ENCODE measurements around the gene MEOX1. TPM values are rescaled to one million over a fixed set of nuclear protein-coding genes. Genes with fewer than 3 reads are reported as not detected.

The MEOX1 gene
- total RNA-seq, 1 experiment from 2014 or later: 44.6 TPM

DNA sequence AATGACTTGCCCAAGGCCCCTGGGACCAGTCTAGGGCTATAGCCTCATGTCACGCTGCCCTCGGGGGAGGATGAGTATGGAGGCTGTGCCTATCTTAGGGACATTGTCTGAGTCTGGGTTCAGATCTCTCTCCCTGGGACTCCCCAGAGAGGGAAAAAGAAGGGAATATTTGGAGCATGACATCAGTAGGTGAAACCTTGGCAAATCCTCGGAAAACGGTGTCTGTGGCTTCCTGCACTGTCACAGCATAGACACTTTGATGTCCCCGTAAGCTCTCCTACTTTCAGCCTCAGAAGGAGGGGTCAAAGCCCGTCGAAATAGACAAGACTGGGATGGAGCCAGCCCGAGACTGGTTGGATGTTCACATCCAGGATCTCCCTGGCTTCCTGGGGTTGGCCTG is 11.3 kb downstream of the MEOX1 start:
- no peak overlapping the region for H3K4me3 ChIP-seq
- no peaks in the 10 kb centered on the region for H3K9me3 ChIP-seq (replicated peaks)
- no peaks in the 10 kb centered on the region for H3K4me1 ChIP-seq
- DNase-seq: no peak
- no peaks in the 10 kb centered on the region for H3K36me3 ChIP-seq
- H3K27me3 ChIP-seq: no peaks in the 10 kb centered on the region
- no peak overlapping the region for H3K27ac ChIP-seq

DNA sequence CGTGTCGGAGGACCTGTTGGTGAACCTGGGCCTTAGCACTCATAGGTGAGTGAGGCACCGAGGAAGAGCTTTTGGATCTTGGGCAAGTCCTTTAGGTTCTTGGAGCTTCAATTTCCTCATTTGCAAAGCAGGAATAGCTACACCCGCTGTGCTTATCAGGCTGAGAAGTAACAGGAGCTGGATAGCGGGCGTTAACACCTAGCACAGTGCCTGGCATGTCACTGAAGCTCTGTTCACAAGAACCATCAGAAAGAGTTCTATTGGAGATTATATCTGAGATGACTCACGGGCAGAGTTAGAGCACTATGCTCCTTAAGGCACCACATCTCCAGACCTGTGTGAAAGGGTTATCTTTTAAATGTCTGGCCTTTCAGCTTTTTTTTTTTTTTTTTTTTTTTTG is 12.8 kb downstream of the MEOX1 start:
- H3K36me3 ChIP-seq: no peaks in the 10 kb centered on the region
- DNase-seq: no peak
- no peaks in the 10 kb centered on the region for H3K27me3 ChIP-seq
- no peak overlapping the region for H3K27ac ChIP-seq
- no peaks in the 10 kb centered on the region for H3K4me1 ChIP-seq
- no peak overlapping the region for H3K4me3 ChIP-seq
- H3K9me3 ChIP-seq (replicated peaks): no peaks in the 10 kb centered on the region

DNA sequence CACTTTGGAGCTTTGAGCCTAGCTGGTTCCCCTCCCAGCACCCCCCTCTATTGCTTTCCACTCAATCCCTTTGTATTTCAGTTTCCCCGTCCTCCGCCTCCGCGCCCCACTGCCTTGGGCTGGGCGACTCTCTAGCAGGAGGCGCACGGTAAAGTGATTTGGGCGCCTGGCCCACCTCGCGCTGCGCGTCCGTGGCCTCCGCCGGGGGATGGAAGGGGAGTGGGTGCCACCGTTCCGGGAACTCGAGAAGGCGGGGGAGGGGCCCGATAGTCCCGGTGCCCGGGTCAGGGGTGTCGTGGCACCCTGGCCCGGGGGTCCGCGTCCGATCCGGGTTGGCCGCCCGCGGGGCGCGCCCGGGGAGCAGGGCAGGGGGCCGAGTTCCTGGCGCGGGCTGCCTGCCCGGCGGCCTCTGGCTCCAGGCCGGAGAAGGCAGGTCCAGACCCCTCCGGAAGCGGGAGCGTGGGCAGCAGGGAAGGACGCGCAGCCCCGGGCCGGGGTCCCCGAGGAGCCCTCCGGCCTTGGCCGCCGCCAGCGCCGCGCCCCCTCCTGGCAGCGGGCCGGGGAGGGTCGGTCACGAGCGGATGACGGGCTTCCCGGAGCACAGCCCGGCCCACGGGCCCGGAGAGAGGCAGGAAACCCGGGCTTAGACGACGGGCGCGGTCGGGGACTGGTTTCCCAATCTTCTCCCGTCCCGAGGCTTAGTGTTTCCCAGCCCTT is 15.8 kb downstream of the MEOX1 start:
- no peak overlapping the region for H3K4me3 ChIP-seq
- H3K27ac ChIP-seq: no peak overlapping the region
- H3K27me3 ChIP-seq: no peaks in the 10 kb centered on the region
- no peaks in the 10 kb centered on the region for H3K4me1 ChIP-seq
- no peak for DNase-seq
- H3K9me3 ChIP-seq (replicated peaks): no peaks in the 10 kb centered on the region
- no peaks in the 10 kb centered on the region for H3K36me3 ChIP-seq

DNA sequence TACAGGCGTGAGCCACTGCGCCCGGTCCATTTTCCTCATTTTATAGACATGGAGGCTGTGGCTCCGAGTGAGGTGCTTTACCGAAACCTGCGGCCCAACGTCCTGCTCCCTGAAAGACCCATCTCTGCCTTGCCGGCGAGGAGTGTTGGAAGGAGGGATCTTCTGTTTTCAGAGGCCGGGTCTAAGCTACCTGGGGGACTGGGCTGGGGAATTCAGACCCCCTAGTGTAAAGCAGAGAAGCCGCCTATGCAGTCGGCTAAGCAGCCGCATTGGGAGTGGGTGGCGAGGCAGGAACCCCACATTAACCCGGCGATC is 16.3 kb downstream of the MEOX1 start:
- H3K4me3 ChIP-seq: no peak overlapping the region

DNA sequence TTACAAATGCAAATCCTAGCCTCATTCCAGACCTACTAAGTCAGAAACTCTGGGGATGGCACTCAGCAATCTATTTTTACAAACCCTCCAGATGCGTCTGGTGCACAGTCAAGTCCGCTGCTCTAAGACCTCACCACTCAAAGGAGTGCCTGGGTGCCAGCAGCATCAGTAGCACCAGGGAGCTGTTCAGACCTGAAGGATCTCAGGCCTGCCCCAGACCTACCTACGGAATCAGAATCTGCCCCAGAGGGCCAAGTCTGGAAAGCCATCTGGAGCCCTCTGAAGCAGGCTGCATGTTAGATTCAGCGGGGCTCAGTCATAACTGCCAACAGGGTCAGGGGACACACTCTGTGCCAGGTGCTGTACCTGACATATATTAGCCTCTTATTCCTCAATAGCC is 17.6 kb downstream of the MEOX1 start:
- no peak overlapping the region for H3K4me3 ChIP-seq
- no peaks in the 10 kb centered on the region for H3K9me3 ChIP-seq (replicated peaks)
- H3K27me3 ChIP-seq: no peaks in the 10 kb centered on the region
- DNase-seq: no peak
- no peak overlapping the region for H3K27ac ChIP-seq
- no peaks in the 10 kb centered on the region for H3K36me3 ChIP-seq
- H3K4me1 ChIP-seq: no peaks in the 10 kb centered on the region

More for the DNA sequence above, 16.3 kb downstream of the MEOX1 start:
- Histone ChIP-seq H3K27me3 (no peaks in the 10 kb centered on the region), H3K4me1 (no peaks in the 10 kb centered on the region), H3K27ac (no peak overlapping the region), H3K9me3 (replicated peaks) (no peaks in the 10 kb centered on the region), H3K36me3 (no peaks in the 10 kb centered on the region)
- no peak for DNase-seq

DNA sequence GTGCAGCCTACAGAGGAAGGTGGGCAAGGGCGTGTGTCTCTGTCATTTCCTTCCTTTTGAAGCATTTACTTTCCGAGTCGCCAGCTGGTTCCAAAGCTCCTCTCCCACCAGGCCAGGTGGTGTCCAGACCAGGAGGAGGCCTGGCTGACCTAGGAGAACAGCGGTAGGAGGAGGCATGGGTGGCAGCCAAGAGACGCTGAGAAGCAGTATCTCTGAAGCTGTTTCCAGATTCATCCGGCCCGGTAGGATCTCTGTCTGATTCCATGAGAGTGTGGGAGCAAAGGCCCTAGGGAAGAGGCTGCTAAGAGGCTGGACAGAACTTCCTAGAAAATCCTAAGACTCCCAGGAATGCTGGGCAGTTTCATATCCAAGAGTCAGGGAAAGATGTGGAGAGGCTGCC is 20.3 kb downstream of the MEOX1 start:
- H3K4me3 ChIP-seq: no peak overlapping the region
- no peaks in the 10 kb centered on the region for H3K36me3 ChIP-seq
- no peaks in the 10 kb centered on the region for H3K27me3 ChIP-seq
- DNase-seq: no peak
- H3K27ac ChIP-seq: no peak overlapping the region
- H3K4me1 ChIP-seq: peaks cover 23% of the 10 kb centered on the region
- H3K9me3 ChIP-seq (replicated peaks): no peaks in the 10 kb centered on the region

DNA sequence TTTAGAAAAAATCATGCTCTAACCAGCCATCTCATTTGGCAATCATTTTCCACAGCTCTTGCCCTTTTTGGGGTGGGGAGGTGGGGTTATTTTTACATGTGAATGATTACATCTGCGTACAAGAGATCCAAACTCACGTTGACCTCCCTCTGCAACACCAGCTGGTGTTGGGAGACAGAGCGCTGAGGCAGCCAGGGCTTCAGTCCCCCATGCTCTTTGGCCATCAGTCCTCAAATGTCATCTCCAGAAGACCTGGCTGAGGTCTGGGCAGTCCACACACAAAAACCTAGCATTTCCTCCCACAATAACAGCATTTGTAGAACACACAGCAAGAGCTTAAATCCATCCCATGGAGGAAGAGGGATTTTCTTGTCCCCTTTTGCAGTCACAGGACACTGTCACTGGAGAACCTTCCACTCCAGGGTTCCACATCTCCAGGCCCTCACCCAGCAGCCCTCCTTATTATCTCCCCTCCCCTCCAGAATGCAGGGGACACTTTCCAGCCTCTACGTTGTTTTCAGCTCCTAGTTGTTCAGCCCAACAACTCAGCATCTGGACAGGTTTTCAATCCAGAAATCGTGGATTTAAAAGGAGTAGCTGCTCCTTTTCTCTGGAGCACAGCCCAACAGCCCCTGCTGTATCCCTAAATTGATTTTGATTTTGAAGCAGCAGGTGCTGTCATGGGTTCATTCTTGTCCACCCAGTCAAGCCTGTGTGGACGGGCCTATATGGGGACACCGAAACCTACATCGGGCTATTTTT is 21.1 kb downstream of the MEOX1 start:
- Histone ChIP-seq H3K9me3 (replicated peaks) (no peaks in the 10 kb centered on the region), H3K4me1 (peaks cover 30% of the 10 kb centered on the region), H3K27ac (no peak overlapping the region), H3K4me3 (no peak overlapping the region), H3K27me3 (no peaks in the 10 kb centered on the region), H3K36me3 (no peaks in the 10 kb centered on the region)
- no peak for DNase-seq

DNA sequence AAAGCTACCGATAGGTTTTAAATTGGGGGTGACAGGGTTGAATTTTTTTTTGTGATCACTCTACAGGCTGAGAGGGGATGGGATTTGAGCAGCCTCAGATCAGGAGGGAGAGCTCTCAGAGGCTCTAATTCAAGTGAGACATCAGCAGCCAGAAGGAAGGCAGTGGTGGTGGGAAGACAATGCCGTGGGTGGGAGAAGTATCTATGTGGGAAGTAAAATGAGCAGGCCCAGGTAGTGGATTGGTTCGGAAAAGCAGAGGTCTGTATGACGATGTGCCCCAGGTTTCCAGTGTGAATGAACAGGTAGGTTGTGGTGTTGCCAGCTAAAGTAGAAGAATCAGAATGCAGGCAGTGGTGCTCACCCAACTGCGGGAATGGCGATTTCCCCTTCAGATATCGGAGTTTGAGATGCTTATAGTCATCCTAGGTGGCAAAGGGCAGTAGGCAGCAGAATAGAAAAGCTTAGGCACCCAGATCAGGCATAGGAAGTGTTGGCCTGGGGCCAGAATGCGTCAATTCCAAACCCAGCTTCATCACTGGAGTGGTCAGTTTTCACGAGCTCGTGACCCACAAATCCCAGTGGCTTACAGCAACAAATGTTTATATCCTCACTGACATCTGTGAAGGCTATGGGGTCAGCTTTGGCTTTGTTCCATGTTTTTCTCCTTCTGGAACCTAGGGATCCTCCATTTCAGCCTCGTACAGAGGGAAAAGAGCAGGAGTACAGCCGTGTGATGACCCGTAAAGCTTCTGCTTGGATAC is 24.0 kb downstream of the MEOX1 start:
- H3K9me3 ChIP-seq (replicated peaks): no peaks in the 10 kb centered on the region
- no peaks in the 10 kb centered on the region for H3K27me3 ChIP-seq
- no peak overlapping the region for H3K27ac ChIP-seq
- H3K4me1 ChIP-seq: peaks cover 33% of the 10 kb centered on the region
- peak; percentile 64 to 81 for DNase-seq
- no peaks in the 10 kb centered on the region for H3K36me3 ChIP-seq
- no peak overlapping the region for H3K4me3 ChIP-seq

DNA sequence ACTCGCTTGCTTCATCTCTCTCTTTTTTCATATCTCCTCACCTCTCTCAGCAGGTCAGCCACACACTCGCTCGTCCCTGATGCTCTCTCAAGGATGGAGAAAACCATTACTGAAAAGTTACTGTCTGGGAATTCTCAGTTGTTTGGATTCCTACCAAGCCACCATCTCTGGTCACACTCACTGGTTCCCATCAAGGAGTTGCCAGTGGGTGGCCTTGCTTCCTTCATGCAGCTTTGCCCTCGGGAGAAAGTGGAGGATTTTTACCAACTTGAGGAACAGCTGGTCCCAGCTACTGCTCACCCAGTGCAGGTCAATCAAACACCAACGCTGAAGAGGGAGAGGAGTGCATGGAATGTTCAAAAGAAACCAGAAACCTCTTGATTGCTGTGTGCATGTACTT is 25.3 kb downstream of the MEOX1 start:
- Histone ChIP-seq H3K9me3 (replicated peaks) (no peaks in the 10 kb centered on the region), H3K27ac (no peak overlapping the region), H3K27me3 (no peaks in the 10 kb centered on the region), H3K4me1 (peaks cover 45% of the 10 kb centered on the region), H3K36me3 (no peaks in the 10 kb centered on the region), H3K4me3 (no peak overlapping the region)
- DNase-seq: peak; percentile 81 to 89

DNA sequence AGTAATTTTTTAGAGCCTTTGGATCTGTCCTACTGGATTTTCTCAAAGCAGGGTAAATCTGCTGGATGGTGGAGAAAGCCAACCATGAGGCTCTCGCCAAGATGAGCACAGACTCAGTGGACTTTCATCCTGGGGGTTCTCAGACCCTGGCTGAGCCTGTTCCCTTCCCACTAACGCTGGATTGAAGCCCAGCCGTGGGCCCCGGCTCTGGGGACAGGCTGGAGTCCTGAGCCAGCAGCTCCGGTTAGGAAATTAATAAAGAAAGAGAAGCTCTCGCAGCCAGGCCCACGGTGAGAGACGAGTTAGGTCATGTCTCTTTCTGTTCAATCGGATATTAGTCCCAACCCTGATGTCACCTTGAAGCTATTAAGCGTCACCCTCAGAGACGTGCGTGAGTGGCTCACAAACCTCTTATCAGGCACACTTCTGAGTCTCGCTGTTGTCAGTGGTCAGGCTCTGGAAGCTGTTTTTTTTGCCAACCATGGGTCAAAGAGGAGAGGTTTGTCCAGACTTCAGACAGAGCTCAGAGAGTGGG is 27.1 kb downstream of the MEOX1 start:
- H3K4me3 ChIP-seq: no peak overlapping the region
- H3K27me3 ChIP-seq: no peaks in the 10 kb centered on the region
- peaks cover 46% of the 10 kb centered on the region for H3K4me1 ChIP-seq
- no peaks in the 10 kb centered on the region for H3K36me3 ChIP-seq
- H3K9me3 ChIP-seq (replicated peaks): no peaks in the 10 kb centered on the region
- H3K27ac ChIP-seq: no peak overlapping the region
- DNase-seq: no peak

DNA sequence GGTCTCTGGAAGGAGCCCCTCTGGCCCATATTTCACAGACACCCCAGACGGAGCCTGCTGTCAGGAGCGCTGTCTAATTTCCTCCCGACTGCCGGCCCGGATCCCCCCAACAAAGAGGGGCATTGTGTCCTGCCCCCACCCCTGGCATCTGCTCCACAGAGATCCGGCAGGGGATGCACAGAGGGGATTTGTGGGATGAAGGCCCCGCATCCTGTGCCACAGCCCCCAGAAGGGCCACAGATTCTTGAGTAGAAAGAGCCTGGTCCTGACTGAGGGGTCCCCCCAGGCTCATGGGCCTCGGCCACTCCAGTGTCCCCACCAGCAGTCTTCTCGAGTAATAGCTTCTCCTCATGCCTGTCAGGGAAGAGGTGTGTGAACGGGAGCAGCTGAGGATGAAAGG is 29.5 kb downstream of the MEOX1 start:
- Histone ChIP-seq H3K4me1 (peaks cover 44% of the 10 kb centered on the region), H3K27me3 (peaks cover 5% of the 10 kb centered on the region; the same call in 1 of the 2 replicates), H3K4me3 (no peak overlapping the region), H3K9me3 (replicated peaks) (no peaks in the 10 kb centered on the region), H3K27ac (no peak overlapping the region; the same call in 1 of the 2 replicates), H3K36me3 (no peaks in the 10 kb centered on the region)
- peak; percentile 44 to 66 for DNase-seq

DNA sequence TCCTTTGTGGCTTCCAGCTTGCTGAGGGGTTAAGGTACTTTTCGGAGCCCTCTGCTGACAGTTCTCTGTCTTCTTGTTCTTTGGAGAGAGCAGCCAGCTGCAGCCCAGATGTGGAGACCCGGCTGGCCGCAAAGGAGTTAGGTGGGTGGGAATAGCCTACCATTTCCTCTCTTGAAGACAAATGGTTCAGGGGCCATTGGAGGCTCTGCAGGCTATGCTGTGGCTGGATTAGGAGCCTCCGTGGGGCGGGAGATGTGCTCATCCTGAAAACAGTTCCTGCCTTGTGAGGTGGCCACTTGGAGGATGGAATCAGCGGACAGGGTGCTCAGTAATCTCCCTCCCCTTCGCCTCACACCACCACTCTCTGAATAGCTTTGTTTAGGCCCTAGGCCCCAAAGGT is 30.3 kb downstream of the MEOX1 start:
- H3K36me3 ChIP-seq: no peaks in the 10 kb centered on the region
- no peaks in the 10 kb centered on the region for H3K9me3 ChIP-seq (replicated peaks)
- no peak for DNase-seq
- no peak overlapping the region for H3K4me3 ChIP-seq
- peaks cover 36% of the 10 kb centered on the region for H3K4me1 ChIP-seq
- peaks cover 5% of the 10 kb centered on the region; the same call in 1 of the 2 replicates for H3K27me3 ChIP-seq
- H3K27ac ChIP-seq: no peak overlapping the region

DNA sequence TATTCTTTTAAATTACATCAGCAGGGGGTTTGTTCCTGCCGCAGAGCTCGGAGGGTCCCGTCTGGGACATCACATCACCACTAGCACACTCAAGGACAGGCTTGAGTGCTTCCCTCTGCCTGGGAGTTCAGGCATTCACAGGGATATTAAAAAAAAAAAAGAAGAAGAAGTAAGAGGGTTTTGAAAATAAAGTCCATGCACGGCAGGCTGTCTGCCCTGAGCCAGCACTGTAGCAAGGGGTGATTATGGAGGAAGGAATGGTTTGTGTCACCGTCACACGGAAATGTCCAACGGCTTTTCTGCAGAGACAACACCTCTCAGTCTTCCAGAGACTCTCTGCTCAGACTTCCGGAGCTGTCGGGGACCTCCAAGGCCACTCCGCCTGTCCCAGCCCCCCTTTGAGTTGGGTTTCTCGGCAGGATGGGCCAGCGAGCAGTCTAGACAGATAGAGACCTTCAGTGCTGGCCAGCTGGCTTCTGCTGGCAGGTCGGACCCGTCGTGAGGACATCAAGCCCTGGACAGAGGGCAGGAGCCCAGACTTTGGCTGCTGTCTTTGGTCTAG is 33.6 kb downstream of the MEOX1 start:
- H3K27ac ChIP-seq: no peak overlapping the region
- peaks cover 26% of the 10 kb centered on the region for H3K4me1 ChIP-seq
- DNase-seq: peak in 1 of 2 experiments; percentile 49
- H3K4me3 ChIP-seq: no peak overlapping the region
- no peaks in the 10 kb centered on the region for H3K9me3 ChIP-seq (replicated peaks)
- H3K27me3 ChIP-seq: peaks cover 5% of the 10 kb centered on the region; the same call in 1 of the 2 replicates
- H3K36me3 ChIP-seq: no peaks in the 10 kb centered on the region

DNA sequence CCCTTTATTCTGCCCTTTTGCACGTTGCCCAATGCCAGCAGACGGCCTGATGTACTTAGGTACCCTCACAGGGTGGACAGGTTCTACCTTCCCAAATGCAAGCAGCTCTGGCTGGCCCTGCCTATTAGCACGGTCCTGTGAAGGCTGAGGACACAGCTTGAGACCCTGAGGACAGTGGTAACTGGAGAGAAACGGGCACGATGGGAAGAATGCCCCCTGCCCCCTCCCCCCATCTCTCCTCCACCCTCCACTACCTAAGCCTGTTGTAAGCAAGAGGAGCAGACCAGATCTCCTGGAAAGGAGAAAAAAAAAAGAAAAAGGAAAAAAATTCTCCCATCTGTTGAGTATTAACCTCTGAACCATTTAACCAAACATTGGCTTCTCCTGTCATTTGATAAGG is 34.1 kb downstream of the MEOX1 start:
- Histone ChIP-seq H3K4me1 (peaks cover 26% of the 10 kb centered on the region), H3K27ac (no peak overlapping the region), H3K4me3 (no peak overlapping the region), H3K27me3 (peaks cover 6% of the 10 kb centered on the region), H3K9me3 (replicated peaks) (no peaks in the 10 kb centered on the region), H3K36me3 (no peaks in the 10 kb centered on the region)
- no peak for DNase-seq

DNA sequence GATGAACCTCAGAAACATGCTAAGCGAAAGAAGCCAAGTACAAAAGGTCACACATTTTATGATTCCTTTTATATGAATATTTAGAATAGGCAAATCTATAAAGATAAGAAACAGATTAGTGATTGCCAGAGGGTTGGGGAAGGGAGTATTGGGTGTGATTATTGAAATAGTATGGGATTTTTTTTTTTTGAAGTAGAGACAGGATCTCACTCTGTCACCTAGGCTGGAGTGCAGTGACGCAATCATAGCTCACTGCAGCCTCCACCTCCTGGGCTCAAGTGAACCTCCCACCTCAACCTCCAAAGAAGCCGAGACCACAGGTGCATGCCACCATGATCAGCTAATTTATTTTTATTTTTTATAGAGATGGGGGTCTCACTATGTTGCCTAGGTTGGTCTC is 35.7 kb downstream of the MEOX1 start:
- Histone ChIP-seq H3K27me3 (peaks cover 8% of the 10 kb centered on the region), H3K9me3 (replicated peaks) (no peaks in the 10 kb centered on the region), H3K27ac (no peak overlapping the region), H3K4me1 (peaks cover 15% of the 10 kb centered on the region), H3K4me3 (no peak overlapping the region), H3K36me3 (no peaks in the 10 kb centered on the region)
- no peak for DNase-seq

Measured in SJCRH30 (cell line).